Colonic mucosa (tissue), 4 donors: ENCODE results near the gene PTGDR2. TPM values are rescaled to one million over a fixed set of nuclear protein-coding genes. Genes with fewer than 3 reads are reported as not detected.
"Not testable (repeated sequence)": the region's sequence is repeated elsewhere in the genome, so short reads cannot be mapped to it uniquely, and the experiment has no call there.

Source experiments
- DNase-seq: peaks from one replicate; pipeline ENCODE4 v3.0.0-alpha.2; 2020
- H3K27ac ChIP-seq: fragments of 200-600 bp; one replicate; pipeline ENCODE4 v1.8.0; 2021
- H3K27me3 ChIP-seq: fragments of 200-600 bp; one replicate; pipeline ENCODE4 v1.8.0; 2021
- H3K36me3 ChIP-seq: fragments of 200-600 bp; one replicate; pipeline ENCODE4 v1.8.0; 2021
- H3K4me1 ChIP-seq: fragments of 200-600 bp; one replicate; pipeline ENCODE4 v1.8.0; 2021; ENCODE audit warnings: mild to moderate bottlenecking
- H3K4me3 ChIP-seq: fragments of 200-600 bp; one replicate; pipeline ENCODE4 v1.8.0; 2021
- H3K9ac ChIP-seq, 2 donors: one replicate each; pipeline ENCODE4 v1.7.0; 2013; ENCODE audit warnings: control low read depth in 2 of 2, low read depth in 2 of 2, low read length in 2 of 2
- H3K9me3 ChIP-seq: fragments of 200-600 bp; one replicate; pipeline ENCODE4 v1.8.0; 2021
- intact Hi-C: fragments of 100-400 bp; cut with DNase I; formaldehyde crosslinking; loops from one replicate; pipeline ENCODE4 v1.14.1; 2022
- total RNA-seq, 2 donors: library from RNA; stranded (reverse); fragmentation: NEBNext Ultra II Directional in 1 of 2; extraction: Animal tissue kit (Norgen Biotek cat#: 25700) in 1 of 2; gene quantifications; one replicate each; pipeline ENCODE4 v1.2.1, GENCODE V29; 2021
- TF ChIP-seq, protein P1 (sequence below): fragments of 200-600 bp; IDR thresholded peaks from one replicate; pipeline ENCODE4 v1.8.0; 2022; ENCODE audit warnings: antibody characterized with exemption, mild to moderate bottlenecking
- donor health status: healthy.
- donor health status: DM: no; HTN: no; CAD: no.
- donor health status: DM: no; HTN: no; CAD: no.

The PTGDR2 gene
- total RNA-seq, 2 donors from 2014 or later, result 3.7 to 4.7 TPM

- Histone ChIP-seq H3K27me3 (no peaks in the 10 kb centered on the region), H3K9ac (no peak overlapping the region), H3K9me3 (no peaks in the 10 kb centered on the region), H3K4me1 (no peaks in the 10 kb centered on the region), H3K27ac (no peak overlapping the region), H3K4me3 (no peak overlapping the region), H3K36me3 (no peaks in the 10 kb centered on the region)
- intact Hi-C loops, result loop anchor here (5.0 to 10.0 kb wide), 3 partner anchors 61 to 353 kb away; no protein-coding TSS in a partner anchor
- TF ChIP-seq, protein P1, sequence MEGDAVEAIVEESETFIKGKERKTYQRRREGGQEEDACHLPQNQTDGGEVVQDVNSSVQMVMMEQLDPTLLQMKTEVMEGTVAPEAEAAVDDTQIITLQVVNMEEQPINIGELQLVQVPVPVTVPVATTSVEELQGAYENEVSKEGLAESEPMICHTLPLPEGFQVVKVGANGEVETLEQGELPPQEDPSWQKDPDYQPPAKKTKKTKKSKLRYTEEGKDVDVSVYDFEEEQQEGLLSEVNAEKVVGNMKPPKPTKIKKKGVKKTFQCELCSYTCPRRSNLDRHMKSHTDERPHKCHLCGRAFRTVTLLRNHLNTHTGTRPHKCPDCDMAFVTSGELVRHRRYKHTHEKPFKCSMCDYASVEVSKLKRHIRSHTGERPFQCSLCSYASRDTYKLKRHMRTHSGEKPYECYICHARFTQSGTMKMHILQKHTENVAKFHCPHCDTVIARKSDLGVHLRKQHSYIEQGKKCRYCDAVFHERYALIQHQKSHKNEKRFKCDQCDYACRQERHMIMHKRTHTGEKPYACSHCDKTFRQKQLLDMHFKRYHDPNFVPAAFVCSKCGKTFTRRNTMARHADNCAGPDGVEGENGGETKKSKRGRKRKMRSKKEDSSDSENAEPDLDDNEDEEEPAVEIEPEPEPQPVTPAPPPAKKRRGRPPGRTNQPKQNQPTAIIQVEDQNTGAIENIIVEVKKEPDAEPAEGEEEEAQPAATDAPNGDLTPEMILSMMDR, result no peak
- no peak for DNase-seq
These were observed 24.2 kb downstream of the PTGDR2 start for GRCh38 chr11:60831501-60832079.

- TF ChIP-seq, protein P1, result peak; percentile 94
- DNase-seq, result peak; percentile 88
- no peaks in the 10 kb centered on the region for H3K4me1 ChIP-seq
- H3K27ac ChIP-seq, result no peak overlapping the region
- no peaks in the 10 kb centered on the region for H3K36me3 ChIP-seq
- no peaks in the 10 kb centered on the region for H3K27me3 ChIP-seq
- intact Hi-C loops, result loop anchor here (5.0 to 10.0 kb wide), 3 partner anchors 61 to 354 kb away; no protein-coding TSS in a partner anchor
- H3K4me3 ChIP-seq, result no peak overlapping the region
- H3K9me3 ChIP-seq, result no peaks in the 10 kb centered on the region
- no peak overlapping the region for H3K9ac ChIP-seq
These were observed 24.6 kb downstream of the PTGDR2 start for GRCh38 chr11:60831143-60831500.

- Histone ChIP-seq H3K36me3 (no peaks in the 10 kb centered on the region), H3K4me3 (no peak overlapping the region), H3K27ac (no peak overlapping the region), H3K9ac (no peak overlapping the region), H3K4me1 (no peaks in the 10 kb centered on the region), H3K27me3 (no peaks in the 10 kb centered on the region), H3K9me3 (no peaks in the 10 kb centered on the region)
- TF ChIP-seq, protein P1, result no peak
- no peak for DNase-seq
- intact Hi-C loops, result loop anchor here (5.0 to 10.0 kb wide), 3 partner anchors 62 to 354 kb away; no protein-coding TSS in a partner anchor
These were observed 25.1 kb downstream of the PTGDR2 start for GRCh38 chr11:60830478-60831142.

GRCh38 chr11:60825790-60826189, 30.0 kb downstream of the PTGDR2 start:
- no peaks in the 10 kb centered on the region for H3K27me3 ChIP-seq
- no peak for DNase-seq
- H3K36me3 ChIP-seq, result no peaks in the 10 kb centered on the region
- H3K9me3 ChIP-seq, result no peaks in the 10 kb centered on the region
- H3K4me1 ChIP-seq, result no peaks in the 10 kb centered on the region
- TF ChIP-seq, protein P1, result no peak
- no peak overlapping the region for H3K9ac ChIP-seq
- no peak overlapping the region for H3K4me3 ChIP-seq
- H3K27ac ChIP-seq, result no peak overlapping the region
- intact Hi-C loops, result no loop called here

- Histone ChIP-seq H3K36me3 (no peaks in the 10 kb centered on the region), H3K27me3 (no peaks in the 10 kb centered on the region), H3K4me1 (no peaks in the 10 kb centered on the region), H3K9me3 (no peaks in the 10 kb centered on the region), H3K9ac (no peak overlapping the region), H3K27ac (no peak overlapping the region), H3K4me3 (no peak overlapping the region)
- no peak for DNase-seq
- intact Hi-C loops, result no loop called here
- TF ChIP-seq, protein P1, result no peak
These were observed 30.6 kb downstream of the PTGDR2 start for GRCh38 chr11:60825118-60825517.

- H3K27me3 ChIP-seq, H3K4me1 ChIP-seq, H3K27ac ChIP-seq, H3K9ac ChIP-seq, intact Hi-C loops, DNase-seq, H3K36me3 ChIP-seq, H3K9me3 ChIP-seq, H3K4me3 ChIP-seq: not testable (repeated sequence)
These were observed 31.9 kb downstream of the PTGDR2 start for GRCh38 chr11:60823745-60824306.
